Endometrial microvascular endothelial cells (primary cell): ENCODE results near the gene SPATA2. TPM values are rescaled to one million over a fixed set of nuclear protein-coding genes. Genes with fewer than 3 reads are reported as not detected.
"Not testable (repeated sequence)": the region's sequence is repeated elsewhere in the genome, so short reads cannot be mapped to it uniquely, and the experiment has no call there.

Experiments used
- in situ Hi-C: cut with HindIII; loops from 2 replicates; pipeline ENCODE4 v1.10.0; 2017; ENCODE audit warnings: low sequenced_read_pairs, low pct_unique_long_range_greater_than_20kb; ENCODE audit errors: inconsistent ontology term
- total RNA-seq: library from RNA; depleted of rRNA; stranded (reverse); fragments of >200 nt; gene quantifications from one replicate; pipeline ENCODE4 v1.2.3, GENCODE V29; 2015; ENCODE audit errors: inconsistent ontology term

The SPATA2 gene
- total RNA-seq, 1 donor from 2014 or later = 3.8 TPM

GRCh38 chr20:49868538-49868937 lies 46.8 kb downstream of the SPATA2 start:
- in situ Hi-C loops = no loop called here

- in situ Hi-C loops = no loop called here
Observed at GRCh38 chr20:49867453-49868215, 47.7 kb downstream of the SPATA2 start.

DNA sequence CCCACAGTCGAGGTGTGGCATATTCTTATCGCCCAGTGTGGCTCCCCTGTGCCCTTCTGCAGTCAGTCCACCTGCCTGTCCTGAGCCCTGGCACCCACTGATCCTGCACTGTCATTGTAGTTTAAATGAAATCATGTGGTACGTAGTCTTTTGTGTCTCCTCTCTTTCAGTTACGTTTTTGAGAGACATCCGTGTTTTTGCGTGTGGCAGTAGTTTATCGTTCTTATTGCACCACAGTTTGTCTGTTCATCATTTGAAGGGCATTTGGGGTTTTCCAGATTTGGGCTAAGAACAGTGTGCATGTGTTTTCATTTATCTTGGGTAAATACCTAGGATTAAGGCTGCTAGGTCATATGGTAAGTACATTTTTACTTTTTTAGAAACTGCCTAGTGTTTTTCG lies 49.3 kb downstream of the SPATA2 start:
- in situ Hi-C loops = no loop called here

DNA sequence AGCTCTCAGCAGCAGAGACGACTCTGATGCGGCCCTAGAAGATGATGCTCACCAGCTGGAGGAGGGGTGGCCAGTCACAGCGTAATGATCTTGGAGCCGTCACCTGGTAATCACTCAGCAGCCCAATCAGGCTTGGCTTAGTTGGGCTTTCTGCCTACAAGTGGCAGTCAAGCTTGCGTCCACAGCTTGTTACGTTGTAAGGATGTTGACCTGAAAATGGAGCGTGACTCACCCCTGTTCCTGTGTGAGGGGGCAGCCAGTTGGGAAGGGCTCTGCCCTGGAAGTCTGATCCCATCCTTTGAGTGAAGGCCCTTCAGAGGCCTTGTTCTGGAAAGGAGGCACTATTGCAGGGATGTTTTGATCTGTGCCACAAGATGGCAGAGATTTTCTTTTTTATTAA lies 49.8 kb downstream of the SPATA2 start:
- in situ Hi-C loops = no loop called here

DNA sequence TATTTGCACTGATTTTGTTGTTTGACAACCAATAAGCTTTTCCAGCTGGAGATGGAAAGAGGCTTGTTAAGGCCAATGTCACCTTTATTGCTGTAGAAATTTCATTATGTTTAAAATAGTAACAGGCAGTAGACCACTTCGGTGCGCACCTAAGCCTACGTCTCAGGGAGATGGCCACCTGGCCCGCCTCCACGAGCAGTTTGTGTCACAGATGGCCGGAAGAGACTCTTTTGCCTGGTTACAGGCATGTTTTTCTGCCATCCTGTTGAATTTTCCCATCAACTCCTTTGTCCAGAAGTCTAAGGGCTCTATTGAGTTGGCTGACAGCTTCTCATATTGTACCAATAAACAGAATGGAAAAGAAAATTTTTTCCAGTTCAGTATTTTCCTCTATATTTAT lies 51.7 kb downstream of the SPATA2 start:
- in situ Hi-C loops = no loop called here

DNA sequence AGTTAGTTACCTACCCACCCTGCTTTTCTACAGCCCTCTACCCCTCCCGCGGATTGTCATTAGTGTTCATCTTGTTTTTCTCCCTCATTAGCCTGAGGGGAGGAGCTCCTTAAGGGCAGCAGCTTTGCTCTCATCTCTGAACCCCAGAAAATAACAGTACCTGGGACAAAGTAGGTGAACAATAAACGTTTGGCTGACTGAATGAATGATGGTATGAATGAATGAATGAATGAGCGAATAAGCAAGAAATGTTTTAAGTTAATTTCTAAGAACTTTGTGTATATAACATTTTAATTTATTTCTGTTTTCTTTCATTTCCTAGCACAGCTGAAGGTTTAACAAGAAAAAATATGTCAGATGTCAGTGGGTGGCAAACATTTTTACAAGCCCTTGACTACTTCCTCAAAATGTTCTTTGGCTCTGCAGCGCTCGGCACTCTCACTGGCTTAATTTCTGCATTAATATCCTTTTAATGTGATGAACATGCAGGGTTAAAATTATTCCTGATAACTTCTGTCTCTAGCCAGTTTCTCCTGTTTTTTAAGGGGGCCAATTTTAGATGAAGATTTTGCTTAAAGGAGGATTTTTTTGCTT lies 52.6 kb downstream of the SPATA2 start:
- in situ Hi-C loops = no loop called here

DNA sequence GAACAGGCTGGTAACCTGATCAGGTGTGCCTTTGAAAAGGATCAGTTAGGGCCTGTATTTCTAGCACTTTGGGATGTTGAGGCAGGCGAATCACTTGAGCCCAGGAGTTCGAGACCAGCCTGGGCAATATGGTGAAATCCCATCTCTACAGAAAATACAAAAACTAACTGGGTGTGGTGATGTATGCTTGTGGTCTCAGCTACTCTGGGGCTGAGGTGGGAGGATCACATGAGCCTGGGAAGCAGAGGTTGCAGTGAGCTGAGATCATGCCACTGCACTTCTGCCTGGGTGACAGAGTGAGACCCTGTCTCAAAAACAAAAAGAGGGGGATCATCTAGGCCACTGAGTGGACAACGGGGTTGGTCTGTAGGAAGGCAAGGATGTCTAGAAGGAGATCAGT lies 54.1 kb downstream of the SPATA2 start:
- in situ Hi-C loops = not testable (repeated sequence)

- in situ Hi-C loops = no loop called here
Observed at GRCh38 chr20:49859807-49860206, 55.5 kb downstream of the SPATA2 start.

GRCh38 chr20:49859011-49859410 lies 56.3 kb downstream of the SPATA2 start:
- in situ Hi-C loops = no loop called here

GRCh38 chr20:49858076-49858585 lies 57.2 kb downstream of the SPATA2 start:
- in situ Hi-C loops = no loop called here

DNA sequence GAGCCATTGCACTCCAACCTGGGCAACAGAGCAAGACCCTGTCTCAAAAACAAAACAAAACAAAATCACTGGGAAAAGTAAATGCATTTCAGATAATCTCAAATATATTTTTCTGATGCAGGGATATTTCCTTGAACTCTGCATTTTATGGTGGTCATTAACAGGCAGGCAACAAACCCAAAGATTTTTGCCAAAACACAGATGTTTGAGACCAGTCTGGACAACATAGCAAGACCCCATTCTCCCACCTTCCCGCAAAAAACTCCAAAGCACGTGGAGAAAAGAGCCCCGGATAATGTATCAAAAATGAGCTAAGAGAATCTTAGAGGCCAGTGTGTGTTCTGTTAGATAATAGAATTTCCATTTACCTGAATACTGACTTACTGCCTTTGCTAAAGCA lies 58.4 kb downstream of the SPATA2 start:
- in situ Hi-C loops = no loop called here

GRCh38 chr20:49854190-49854875 lies 61.0 kb downstream of the SPATA2 start:
- in situ Hi-C loops = no loop called here

DNA sequence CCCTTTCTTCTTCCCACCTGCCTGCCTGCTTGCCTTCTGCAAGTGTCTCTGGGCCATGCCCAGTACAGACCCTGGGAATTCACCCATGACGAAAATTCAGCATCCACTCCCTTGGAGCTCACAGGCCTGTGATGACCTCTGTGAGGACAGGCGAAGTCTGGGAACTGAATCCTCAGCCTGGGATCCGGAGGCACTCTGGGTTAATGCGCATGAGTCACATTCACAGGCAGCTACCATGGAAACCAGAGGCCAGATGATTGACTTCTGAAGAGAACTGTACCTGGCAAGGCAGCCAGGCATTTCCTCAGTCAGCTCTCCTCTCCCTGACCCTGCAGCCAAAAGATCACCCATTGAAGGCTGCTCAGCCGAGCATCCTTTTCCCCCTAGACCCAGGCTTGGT lies 61.7 kb downstream of the SPATA2 start:
- in situ Hi-C loops = no loop called here

Other genes with a start within 250 kb of the SPATA2 start
- gene B4GALT5, start 201.7 kb downstream of the SPATA2 start, total RNA-seq = 30.7 TPM
- gene SLC9A8, start 102.7 kb downstream of the SPATA2 start, total RNA-seq = 4.7 TPM
- 132 TPM for gene RNF114, start 20.9 kb upstream of the SPATA2 start, total RNA-seq
- gene SNAI1, start 67.5 kb upstream of the SPATA2 start, total RNA-seq = 4.0 TPM
- 69.7 TPM for gene UBE2V1, start 197.6 kb upstream of the SPATA2 start, total RNA-seq
- 49.8 TPM for gene PEDS1, start 238.2 kb upstream of the SPATA2 start, total RNA-seq